DOHH2 (cell line): ENCODE measurements around the gene CD2AP.

Experiments
- EZH2phosphoT487 ChIP-seq: fragments of 200-600 bp; sonication (generic); IDR thresholded peaks from 2 replicates; pipeline ENCODE4 v1.6.1; 2017; ENCODE audit warnings: borderline replicate concordance, mild to moderate bottlenecking, antibody characterized with exemption, low read length, moderate library complexity, mixed read lengths
- TF ChIP-seq, protein P1 (sequence below): fragments of 200-600 bp; sonication (generic); IDR thresholded peaks from one replicate; pipeline ENCODE4 v1.5.1; 2014; ENCODE audit warnings: antibody characterized with exemption, mild to moderate bottlenecking, low read depth, low read length; ENCODE audit not compliant: poor library complexity, severe bottlenecking

DNA sequence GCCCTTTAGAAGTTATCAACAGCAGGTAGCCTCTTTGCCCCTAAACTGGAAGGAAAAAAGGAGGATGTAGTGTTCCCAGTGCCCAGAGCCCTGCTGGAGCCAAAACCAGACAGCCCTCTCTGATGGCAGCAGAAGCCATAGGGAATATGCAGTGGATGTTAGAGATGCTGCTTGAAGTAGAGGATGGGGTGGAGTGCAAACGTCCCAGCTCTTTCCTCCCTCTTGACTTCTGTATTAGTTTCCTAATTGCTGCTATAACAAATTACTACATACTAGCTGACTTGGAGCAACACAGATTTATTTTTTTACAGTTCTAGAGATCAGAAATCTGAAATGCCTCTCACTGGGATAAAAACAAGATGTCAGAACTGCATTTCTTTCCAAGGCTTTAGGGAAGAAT lies 12.5 kb upstream of the CD2AP start:
- TF ChIP-seq, protein P1, sequence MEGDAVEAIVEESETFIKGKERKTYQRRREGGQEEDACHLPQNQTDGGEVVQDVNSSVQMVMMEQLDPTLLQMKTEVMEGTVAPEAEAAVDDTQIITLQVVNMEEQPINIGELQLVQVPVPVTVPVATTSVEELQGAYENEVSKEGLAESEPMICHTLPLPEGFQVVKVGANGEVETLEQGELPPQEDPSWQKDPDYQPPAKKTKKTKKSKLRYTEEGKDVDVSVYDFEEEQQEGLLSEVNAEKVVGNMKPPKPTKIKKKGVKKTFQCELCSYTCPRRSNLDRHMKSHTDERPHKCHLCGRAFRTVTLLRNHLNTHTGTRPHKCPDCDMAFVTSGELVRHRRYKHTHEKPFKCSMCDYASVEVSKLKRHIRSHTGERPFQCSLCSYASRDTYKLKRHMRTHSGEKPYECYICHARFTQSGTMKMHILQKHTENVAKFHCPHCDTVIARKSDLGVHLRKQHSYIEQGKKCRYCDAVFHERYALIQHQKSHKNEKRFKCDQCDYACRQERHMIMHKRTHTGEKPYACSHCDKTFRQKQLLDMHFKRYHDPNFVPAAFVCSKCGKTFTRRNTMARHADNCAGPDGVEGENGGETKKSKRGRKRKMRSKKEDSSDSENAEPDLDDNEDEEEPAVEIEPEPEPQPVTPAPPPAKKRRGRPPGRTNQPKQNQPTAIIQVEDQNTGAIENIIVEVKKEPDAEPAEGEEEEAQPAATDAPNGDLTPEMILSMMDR, result no peak
- no peak for TF ChIP-seq EZH2phosphoT487
